OCI-LY1 (cell line): ENCODE data around the gene SEMA5A.

Experiments
- H2AFZ ChIP-seq: fragments of 200-600 bp; sonication (generic), shearing (Covaris generic); 2 replicates; pipeline ENCODE4 v1.6.0; 2014; ENCODE audit warnings: antibody characterized with exemption, mild to moderate bottlenecking, low read length
- H3F3A ChIP-seq: fragments of 200-600 bp; sonication (generic), shearing (Covaris generic); 2 replicates; pipeline ENCODE4 v1.6.0; 2014; ENCODE audit warnings: mild to moderate bottlenecking, antibody characterized with exemption, low read length, moderate library complexity; ENCODE audit not compliant: insufficient read depth
- H3K27ac ChIP-seq: fragments of 200-600 bp; sonication (generic); 2 replicates; pipeline ENCODE4 v1.5.1; 2014; ENCODE audit warnings: low read length, mixed run types, mild to moderate bottlenecking, low read depth; ENCODE audit not compliant: poor library complexity, severe bottlenecking
- H3K27me3 ChIP-seq: fragments of 200-600 bp; sonication (generic); 2 replicates; pipeline ENCODE4 v1.6.0; 2014; ENCODE audit warnings: antibody characterized with exemption, mild to moderate bottlenecking, low read length, moderate library complexity; ENCODE audit not compliant: insufficient read depth
- H3K36me3 ChIP-seq: fragments of 200-600 bp; sonication (generic); 2 replicates; pipeline ENCODE4 v1.6.1; 2014; ENCODE audit warnings: mild to moderate bottlenecking, antibody characterized with exemption, low read length, moderate library complexity, mixed read lengths; ENCODE audit not compliant: insufficient read depth
- H3K4me1 ChIP-seq: fragments of 200-600 bp; sonication (generic); 2 replicates; pipeline ENCODE4 v1.5.1; 2014; ENCODE audit warnings: mild to moderate bottlenecking, low read length, moderate library complexity; ENCODE audit not compliant: insufficient read depth, severe bottlenecking
- H3K4me2 ChIP-seq: fragments of 200-600 bp; sonication (generic), shearing (Covaris generic); 2 replicates; pipeline ENCODE4 v1.6.1; 2014; ENCODE audit warnings: low read length
- H3K4me3 ChIP-seq: fragments of 200-600 bp; sonication (generic); 2 replicates; pipeline ENCODE4 v1.5.1; 2014; ENCODE audit warnings: low read length, low read depth, mild to moderate bottlenecking, mixed read lengths; ENCODE audit not compliant: poor library complexity, severe bottlenecking
- H3K79me2 ChIP-seq: fragments of 200-600 bp; shearing (Covaris generic); 2 replicates; pipeline ENCODE4 v1.6.1; 2016; ENCODE audit warnings: mixed run types, low read length, mixed read lengths; ENCODE audit not compliant: insufficient read depth
- H3K9ac ChIP-seq: fragments of 200-600 bp; sonication (generic), shearing (Covaris generic); 2 replicates; pipeline ENCODE4 v1.6.1; 2014; ENCODE audit warnings: mild to moderate bottlenecking, low read length, mixed read lengths
- H3K9me2 ChIP-seq: fragments of 200-600 bp; sonication (generic), shearing (Covaris generic); 2 replicates; pipeline ENCODE4 v1.6.1; 2014; ENCODE audit warnings: low read depth, mild to moderate bottlenecking, low read length, mixed read lengths
- H3K9me3 ChIP-seq: fragments of 200-600 bp; shearing (Covaris generic); 2 replicates; pipeline ENCODE4 v1.6.1; 2014; ENCODE audit warnings: low read length, mixed read lengths
- H4K20me1 ChIP-seq: fragments of 200-600 bp; sonication (generic), shearing (Covaris generic); 2 replicates; pipeline ENCODE4 v1.6.0; 2016; ENCODE audit warnings: mild to moderate bottlenecking, low read length; ENCODE audit not compliant: insufficient read depth
- EZH2 ChIP-seq: fragments of 200-600 bp; sonication (generic), shearing (Covaris generic); IDR thresholded peaks from 2 replicates; pipeline ENCODE4 v1.8.0; 2017; ENCODE audit warnings: borderline replicate concordance, mixed run types, mild to moderate bottlenecking, antibody characterized with exemption, low read length, moderate library complexity, mixed read lengths
- TF ChIP-seq, protein P1 (sequence below): fragments of 200-600 bp; sonication (generic), shearing (Covaris generic); IDR thresholded peaks from 2 replicates; pipeline ENCODE4 v1.5.1; 2017; ENCODE audit warnings: mild to moderate bottlenecking, antibody characterized with exemption, low read length, moderate library complexity, mixed read lengths

The SEMA5A gene

GRCh38 chr5:9115093-9115492, 430.8 kb downstream of the SEMA5A start:
- Histone ChIP-seq H3K9ac (no peak overlapping the region), H3K27ac (no peak overlapping the region), H3F3A (no peaks in the 10 kb centered on the region), H3K4me3 (no peak overlapping the region), H2AFZ (no peak overlapping the region), H4K20me1 (no peaks in the 10 kb centered on the region), H3K27me3 (no peaks in the 10 kb centered on the region), H3K36me3 (no peaks in the 10 kb centered on the region), H3K4me2 (no peak overlapping the region), H3K9me3 (no peaks in the 10 kb centered on the region), H3K9me2 (no peaks in the 10 kb centered on the region), H3K79me2 (no peaks in the 10 kb centered on the region), H3K4me1 (no peaks in the 10 kb centered on the region)
- TF ChIP-seq, protein P1, sequence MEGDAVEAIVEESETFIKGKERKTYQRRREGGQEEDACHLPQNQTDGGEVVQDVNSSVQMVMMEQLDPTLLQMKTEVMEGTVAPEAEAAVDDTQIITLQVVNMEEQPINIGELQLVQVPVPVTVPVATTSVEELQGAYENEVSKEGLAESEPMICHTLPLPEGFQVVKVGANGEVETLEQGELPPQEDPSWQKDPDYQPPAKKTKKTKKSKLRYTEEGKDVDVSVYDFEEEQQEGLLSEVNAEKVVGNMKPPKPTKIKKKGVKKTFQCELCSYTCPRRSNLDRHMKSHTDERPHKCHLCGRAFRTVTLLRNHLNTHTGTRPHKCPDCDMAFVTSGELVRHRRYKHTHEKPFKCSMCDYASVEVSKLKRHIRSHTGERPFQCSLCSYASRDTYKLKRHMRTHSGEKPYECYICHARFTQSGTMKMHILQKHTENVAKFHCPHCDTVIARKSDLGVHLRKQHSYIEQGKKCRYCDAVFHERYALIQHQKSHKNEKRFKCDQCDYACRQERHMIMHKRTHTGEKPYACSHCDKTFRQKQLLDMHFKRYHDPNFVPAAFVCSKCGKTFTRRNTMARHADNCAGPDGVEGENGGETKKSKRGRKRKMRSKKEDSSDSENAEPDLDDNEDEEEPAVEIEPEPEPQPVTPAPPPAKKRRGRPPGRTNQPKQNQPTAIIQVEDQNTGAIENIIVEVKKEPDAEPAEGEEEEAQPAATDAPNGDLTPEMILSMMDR = no peak
- TF ChIP-seq EZH2 = no peak

- Histone ChIP-seq H3K27ac (no peak overlapping the region), H3K36me3 (no peaks in the 10 kb centered on the region), H4K20me1 (no peaks in the 10 kb centered on the region), H3K9ac (no peak overlapping the region), H3K9me3 (no peaks in the 10 kb centered on the region), H3K4me3 (no peak overlapping the region), H3F3A (no peaks in the 10 kb centered on the region), H3K4me2 (no peak overlapping the region), H3K4me1 (no peaks in the 10 kb centered on the region), H3K9me2 (no peaks in the 10 kb centered on the region), H2AFZ (no peak overlapping the region), H3K79me2 (no peaks in the 10 kb centered on the region), H3K27me3 (no peaks in the 10 kb centered on the region)
- TF ChIP-seq, protein P1 = no peak
- TF ChIP-seq EZH2 = no peak
Observed at GRCh38 chr5:9112520-9113291, 433.2 kb downstream of the SEMA5A start.

- H4K20me1 ChIP-seq = no peaks in the 10 kb centered on the region
- no peak overlapping the region for H3K4me3 ChIP-seq
- H3K9me3 ChIP-seq = no peaks in the 10 kb centered on the region
- H3K79me2 ChIP-seq = no peaks in the 10 kb centered on the region
- H3K36me3 ChIP-seq = no peaks in the 10 kb centered on the region
- TF ChIP-seq EZH2 = no peak
- no peak overlapping the region for H3K4me2 ChIP-seq
- H3K9me2 ChIP-seq = no peaks in the 10 kb centered on the region
- no peak overlapping the region for H3K27ac ChIP-seq
- no peaks in the 10 kb centered on the region for H3K4me1 ChIP-seq
- H3F3A ChIP-seq = no peaks in the 10 kb centered on the region
- H3K9ac ChIP-seq = no peak overlapping the region
- no peaks in the 10 kb centered on the region for H3K27me3 ChIP-seq
- H2AFZ ChIP-seq = no peak overlapping the region
Observed at GRCh38 chr5:9108162-9108561, 437.7 kb downstream of the SEMA5A start.

- Histone ChIP-seq H3K79me2 (no peaks in the 10 kb centered on the region), H3F3A (no peaks in the 10 kb centered on the region), H3K9ac (no peak overlapping the region), H3K4me3 (no peak overlapping the region), H3K4me2 (no peak overlapping the region), H3K27me3 (no peaks in the 10 kb centered on the region), H2AFZ (no peak overlapping the region), H3K36me3 (no peaks in the 10 kb centered on the region), H3K4me1 (no peaks in the 10 kb centered on the region), H3K9me3 (no peaks in the 10 kb centered on the region), H3K9me2 (no peaks in the 10 kb centered on the region), H3K27ac (no peak overlapping the region), H4K20me1 (no peaks in the 10 kb centered on the region)
- TF ChIP-seq, protein P1 = no peak
- no peak for TF ChIP-seq EZH2
Observed at GRCh38 chr5:9105851-9106250, 440.0 kb downstream of the SEMA5A start.
